Stimulated activated CD4-positive, alpha-beta T cell treated with anti-CD3 and anti-CD28 coated beads, TNF-alpha, amount 100 ng/mL, for 24 hours (primary cell): ENCODE measurements around the gene HPF1.
"Not testable (repeated sequence)": the region's sequence is repeated elsewhere in the genome, so short reads cannot be mapped to it uniquely, and the experiment has no call there.

Experiments
- DNase-seq, 3 experiments: peaks; one replicate each; pipeline ENCODE4 v3.0.0-alpha.2; 2020; ENCODE audit warnings: low read depth in 3 of 3

HPF1 gene

DNA sequence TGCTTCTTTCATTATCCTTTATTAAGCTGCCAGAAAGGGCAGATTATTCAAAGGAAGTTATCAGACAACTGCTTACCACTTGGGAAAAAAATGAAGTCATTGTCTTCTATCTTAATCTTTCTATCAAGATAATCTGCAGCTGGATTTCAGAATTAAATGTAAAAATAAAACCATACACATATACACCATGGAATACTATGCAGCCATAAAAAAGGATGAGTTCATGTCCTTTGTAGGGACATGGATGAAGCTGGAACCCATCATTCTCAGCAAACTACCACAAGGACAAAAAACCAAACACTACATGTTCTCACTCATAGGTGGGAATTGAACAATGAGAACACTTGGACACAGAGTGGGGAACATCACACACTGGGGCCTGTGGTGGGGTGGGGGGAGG is 19.1 kb downstream of the HPF1 start:
- not testable (repeated sequence) for DNase-seq

DNA sequence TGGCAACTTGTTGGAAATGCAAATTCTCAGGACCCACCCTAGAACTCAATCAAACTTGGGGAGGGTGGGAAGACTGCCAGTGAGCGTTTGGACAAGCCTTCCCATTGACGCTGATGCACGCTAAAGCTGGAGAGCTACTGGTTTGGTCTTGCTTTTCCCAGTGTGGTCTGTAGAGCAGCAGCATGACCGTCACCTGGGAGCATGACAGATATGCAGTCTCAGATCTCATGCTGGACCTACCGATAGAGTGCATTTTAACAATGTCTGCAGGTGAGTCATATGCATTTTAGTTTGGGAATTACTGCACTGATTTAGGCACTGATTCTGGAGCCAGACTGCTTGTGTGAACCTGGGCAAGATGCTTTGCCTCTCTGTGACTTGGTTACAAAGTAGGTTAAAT is 27.2 kb downstream of the HPF1 start:
- no peak for DNase-seq

DNA sequence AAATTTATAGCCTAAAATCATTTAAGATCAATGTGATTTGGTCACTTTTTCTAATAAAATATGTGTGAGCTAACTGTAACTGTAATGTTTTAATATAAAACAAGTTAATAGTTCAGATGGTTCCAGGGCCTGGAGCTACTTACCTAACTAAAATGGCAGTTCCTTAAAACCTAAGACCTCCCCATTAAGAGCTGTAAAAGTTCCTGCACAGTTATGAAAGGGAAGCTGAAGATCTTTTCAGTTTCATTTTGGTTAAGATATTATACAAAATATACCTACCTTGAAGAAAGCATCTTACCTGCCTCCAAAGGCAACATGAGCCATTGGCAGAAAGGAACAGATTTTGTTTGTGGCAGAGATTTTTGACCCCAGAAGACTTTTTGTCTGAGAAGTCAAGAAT is 30.1 kb downstream of the HPF1 start:
- no peak for DNase-seq

DNA sequence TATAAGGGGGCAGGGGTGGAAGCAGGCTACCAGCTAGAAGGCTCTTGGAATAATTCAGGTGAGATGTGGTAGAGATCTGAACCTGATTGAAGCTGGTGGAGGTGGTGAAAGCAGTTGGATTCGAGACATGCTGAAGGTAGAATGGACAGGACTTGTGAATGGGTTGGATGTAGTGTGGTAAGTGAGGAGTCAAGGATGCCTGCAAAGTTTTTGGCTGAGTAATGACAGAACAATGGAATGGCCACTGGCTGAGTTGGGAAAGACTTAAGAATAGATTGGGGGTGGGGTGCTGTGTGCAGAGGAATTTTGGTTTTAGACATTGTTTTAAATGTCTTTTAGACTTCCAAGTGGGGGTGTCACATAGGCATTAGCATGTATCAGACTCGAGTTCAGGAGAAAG is 33.5 kb downstream of the HPF1 start:
- no peak for DNase-seq

DNA sequence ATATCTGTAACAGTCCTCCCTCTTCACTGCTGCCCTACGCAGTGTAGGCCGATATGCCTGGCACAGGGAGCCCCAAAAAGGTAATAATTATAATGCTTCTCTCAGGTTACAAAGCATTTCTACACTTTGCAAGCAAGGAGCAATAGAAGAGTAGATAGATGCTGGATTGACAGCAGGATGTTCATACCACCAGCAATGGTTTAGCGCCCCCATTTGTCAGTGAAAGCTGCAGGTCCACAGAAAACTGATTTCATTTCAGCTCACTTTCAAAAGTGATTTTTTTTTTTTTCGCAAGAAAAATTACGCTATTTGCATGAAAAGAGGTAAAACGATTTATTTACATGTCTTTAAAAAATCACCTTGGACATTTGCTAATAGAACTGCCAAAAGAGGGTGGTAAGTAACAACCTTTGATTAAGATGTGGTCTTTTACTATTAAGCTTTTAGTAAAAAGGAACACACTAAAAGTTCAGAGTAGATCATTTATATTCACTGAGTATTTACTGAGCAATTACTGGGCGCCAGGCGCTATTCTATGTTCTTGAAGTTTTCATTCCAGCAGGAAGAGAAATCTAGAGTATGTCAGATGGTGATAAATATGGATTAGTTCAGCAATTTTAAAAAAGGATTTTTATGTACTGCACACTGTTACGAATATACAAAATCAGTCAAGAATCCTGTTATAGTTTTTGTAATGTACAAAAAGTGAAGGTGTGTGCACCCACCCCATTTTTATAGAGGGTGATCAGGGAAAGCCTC is 34.4 kb downstream of the HPF1 start:
- no peak for DNase-seq

DNA sequence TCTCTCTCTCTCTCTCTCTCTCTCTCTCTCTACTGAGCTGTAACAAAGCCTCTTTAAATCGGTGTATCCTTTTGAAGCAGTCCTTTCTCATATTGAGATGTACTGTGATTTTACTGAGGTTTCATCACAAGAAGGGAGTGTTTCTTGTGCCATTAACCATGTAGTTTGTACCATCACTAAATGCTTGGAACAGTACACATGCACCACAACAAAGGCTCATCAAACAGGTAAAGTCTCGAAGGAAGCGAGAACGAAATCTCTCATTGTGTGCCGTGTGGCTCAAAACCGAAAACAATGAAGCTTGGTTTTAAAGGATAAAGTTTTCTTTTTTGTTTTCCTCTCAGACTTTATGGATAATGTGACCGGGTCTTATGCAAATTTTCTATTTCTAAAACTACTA is 37.2 kb downstream of the HPF1 start:
- DNase-seq, result no peak

DNA sequence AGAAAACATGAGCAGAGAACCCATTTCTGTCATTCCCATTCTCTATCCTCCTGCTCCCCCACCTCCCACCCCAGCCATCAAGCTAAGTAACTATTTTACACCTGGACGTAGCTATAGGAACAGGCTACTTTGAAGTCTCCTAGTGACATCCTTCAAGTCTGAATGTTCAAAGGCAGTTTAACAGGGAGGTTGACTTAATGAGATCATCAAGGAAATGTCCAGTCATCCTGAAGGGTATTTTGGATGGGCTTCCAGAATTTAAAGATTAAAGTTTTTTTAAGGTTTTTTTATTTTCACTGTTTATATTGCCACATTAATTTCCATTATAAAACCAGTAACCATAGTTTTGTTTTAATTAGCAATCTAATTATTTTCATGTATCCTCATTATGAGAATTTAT is 41.1 kb downstream of the HPF1 start:
- no peak for DNase-seq

DNA sequence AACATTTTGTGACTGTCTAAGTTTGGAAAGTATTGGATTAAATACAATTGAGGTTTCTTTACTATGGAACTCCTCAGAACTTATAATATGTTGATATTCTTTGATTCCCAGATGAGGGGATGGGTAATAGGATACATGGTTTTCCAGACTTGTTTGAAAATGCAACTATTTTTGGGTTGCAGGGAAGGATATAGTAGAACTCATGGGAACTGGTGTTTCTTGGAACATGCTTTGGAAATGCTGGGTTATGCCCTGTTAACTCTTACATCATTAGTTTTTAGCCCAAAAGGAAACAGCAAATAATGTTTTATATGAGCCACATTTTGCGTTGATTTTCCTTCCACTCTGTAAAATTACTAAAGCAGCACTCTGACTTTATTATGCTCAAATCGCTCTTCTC is 41.9 kb downstream of the HPF1 start:
- DNase-seq, result no peak

DNA sequence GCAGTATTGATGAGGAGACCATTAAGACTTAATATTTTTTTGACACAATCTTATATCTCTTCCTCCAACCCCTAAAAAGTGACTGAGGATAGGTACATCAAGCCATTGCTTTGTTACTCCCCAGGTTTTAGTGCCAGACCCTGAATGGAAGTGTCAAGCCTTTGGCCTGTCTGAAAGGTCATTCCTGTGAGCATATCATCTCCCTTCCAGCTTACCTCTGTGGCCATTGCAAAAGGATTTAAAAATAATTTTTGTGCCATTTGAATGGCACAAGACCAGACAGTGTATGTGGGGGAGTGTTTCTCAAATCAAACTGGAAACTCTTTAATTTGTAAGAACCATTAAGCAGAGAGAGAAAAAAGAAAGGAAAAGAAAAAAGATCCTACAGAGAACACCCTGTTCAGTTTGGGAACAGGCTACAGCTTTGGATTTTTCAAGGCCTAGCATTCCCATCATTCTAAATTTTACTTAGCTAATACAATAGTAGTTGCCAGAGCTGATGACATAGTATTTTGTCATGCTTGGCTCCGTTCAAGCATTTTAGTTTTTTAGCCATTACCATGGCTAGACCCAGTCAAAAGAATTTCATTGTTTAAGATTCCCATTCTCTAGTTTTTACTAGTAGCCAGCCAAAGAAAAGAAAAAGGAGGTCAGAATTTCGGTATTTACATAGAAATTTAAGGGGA is 49.6 kb downstream of the HPF1 start:
- no peak for DNase-seq

DNA sequence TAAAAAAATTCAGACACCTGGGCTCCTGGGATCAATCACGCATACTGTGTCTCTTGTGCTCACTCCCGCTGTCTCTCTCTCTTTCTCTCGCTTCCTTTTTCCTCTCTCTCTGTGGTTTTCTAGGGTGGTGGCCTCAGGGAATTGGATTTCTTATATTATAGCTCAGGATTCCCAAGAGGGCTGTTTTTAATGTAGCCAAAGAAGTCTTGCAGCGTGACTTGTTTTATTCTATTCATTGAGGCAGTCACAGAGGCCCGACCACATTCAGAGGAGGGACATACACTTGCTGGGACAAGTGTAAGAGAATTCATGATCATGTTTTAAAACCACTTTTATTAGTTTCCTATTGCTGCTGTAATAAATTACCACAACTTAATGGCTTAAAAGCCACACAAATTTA is 59.4 kb downstream of the HPF1 start:
- no peak for DNase-seq

DNA sequence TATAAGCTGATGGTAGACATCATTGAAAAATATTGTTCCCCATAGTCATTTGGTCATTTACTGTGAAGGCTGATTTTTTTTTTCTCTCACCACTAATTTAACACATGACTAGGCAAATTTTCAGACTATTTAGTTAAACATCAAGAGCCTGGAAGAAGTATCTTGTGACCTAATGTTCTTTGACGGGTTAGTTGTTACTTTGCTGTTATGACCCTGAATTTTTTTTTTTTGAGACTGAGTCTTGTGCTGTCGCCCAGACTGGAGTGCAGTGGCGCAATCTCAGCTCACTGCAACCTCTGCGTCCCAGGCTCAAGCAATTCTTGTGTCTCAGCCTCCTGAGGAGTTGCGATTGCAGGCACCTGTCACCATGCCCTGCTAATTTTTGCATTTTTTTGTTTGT is 67.0 kb downstream of the HPF1 start:
- DNase-seq, result no peak

DNA sequence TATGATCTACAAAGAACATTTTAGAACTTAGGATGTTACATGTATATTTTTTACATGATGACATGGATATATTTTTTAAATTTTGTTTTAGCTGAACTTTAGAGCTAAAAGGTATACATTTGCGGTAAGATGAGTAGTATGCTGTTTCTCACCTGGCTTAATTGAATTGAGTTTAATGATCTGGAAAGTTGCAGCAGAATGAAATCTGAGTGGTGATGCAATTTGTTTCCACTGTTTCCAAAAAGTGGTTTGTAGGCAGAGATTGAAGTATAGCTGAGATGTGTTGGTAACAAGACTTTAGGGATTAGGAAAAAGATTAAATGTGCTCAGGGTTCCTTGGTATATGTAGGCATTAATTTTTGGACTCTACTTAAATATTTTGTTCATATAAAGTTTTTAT is 68.1 kb downstream of the HPF1 start:
- no peak for DNase-seq

DNA sequence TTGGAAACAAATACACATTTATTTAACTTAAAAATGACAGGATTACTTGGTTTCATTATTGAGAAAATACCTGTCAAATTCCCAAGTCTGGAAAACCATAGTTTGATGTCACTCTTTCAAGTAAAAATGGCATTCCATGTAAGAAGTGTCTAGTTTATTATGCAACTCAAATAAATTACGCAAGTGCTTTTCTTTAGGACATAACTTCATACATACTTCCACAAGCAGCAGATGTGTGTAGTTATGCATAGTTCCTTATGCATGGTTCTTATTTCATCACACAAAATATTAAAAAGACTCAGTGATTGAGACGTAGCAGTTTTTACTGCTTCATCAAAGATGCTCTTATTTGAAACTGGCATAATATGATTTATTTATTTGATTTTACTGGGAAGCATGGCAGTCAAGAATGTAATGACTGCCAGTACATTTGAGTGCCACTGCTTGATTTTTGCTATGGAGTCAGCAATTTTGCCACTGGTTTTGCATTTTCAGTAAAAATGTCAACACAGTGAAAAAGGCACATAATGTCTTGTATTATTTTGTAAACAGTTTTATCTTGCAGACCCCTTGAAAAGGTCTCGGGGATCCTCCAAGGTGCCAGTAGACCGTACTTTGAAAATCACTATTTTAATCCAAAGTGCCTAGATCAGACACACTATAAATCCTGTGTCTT is 75.2 kb downstream of the HPF1 start:
- DNase-seq, result no peak
